H4 (cell line): ENCODE measurements around the gene ZNF618. TPM values are rescaled to one million over a fixed set of nuclear protein-coding genes. Genes with fewer than 3 reads are reported as not detected.
A peak's percentile ranks its signal among the peaks of the same experiment; 100 is the strongest.
"Not testable (repeated sequence)": the region's sequence is repeated elsewhere in the genome, so short reads cannot be mapped to it uniquely, and the experiment has no call there.

Experiments used
- DNase-seq: peaks from one replicate; pipeline ENCODE4 v3.0.0-alpha.2; 2015; ENCODE audit warnings: low spot score
- total RNA-seq: library from RNA; depleted of rRNA; stranded (reverse); fragments of >200 nt; shearing (Covaris generic); gene quantifications from 2 replicates; pipeline ENCODE4 v1.2.3, GENCODE V29; 2014

ZNF618 gene
- total RNA-seq, 1 experiment from 2014 or later, result 4.9 TPM

DNA sequence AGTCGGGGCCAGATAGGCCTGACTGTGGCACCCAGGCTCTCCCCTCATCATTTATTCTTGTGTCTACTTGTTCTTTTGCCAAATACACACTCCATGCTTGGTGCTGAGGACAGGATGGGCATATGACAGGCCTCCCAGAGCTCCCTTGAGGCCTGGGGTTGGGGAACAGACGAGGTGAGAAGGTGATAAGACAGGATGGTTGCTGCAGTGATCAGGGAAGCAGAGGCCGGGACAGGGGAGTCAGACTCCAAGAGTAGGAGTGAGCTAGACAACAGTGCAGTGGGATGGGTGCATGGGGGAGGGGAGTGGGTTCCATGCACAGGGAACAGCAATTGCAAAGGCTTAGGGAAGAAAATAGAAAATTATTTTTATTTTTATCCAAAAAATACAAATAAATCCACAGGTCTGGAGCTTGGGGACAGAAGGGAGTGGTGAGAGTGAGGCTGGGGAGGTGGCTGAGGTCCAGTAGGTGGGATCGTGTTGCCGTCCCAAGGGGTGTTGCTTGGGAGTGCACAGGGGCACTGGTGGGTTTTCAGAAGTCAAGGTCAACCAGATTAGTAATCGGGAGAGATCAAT lies 205.4 kb downstream of the ZNF618 start:
- DNase-seq, result no peak

DNA sequence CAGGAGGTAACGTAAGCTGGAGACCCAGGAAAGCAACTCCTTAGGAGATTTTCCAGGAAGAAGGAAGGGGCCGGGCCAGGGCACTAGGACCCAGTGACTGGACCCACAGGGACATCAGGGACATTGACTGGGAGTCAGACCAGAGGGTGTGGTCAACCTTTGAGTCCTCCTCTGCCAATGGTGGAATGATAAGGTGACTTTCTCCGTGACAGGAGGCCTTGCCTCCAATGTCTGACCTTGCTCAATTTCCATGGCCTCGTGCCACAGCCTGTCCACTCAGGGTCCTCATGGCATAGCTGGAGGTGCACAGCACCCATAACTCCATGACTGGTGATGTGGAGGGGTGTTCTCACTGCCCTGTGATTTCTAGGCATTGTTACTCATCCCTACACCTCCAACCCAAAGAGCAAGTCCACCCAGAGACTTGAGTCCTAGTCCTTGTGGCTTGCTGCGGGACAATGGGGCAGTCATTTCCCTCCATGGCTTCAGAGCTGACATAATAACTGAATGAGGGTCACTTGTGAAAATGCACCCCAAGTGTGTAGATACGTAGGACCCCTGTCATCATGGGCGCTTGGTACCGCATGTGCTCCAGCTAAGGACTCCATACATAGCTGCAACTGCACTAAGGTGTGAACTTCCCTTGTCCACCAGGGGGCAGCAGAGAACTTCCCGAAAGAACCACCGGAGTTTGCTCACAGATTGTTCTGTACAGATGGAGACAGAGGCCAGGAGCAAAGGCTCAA lies 206.1 kb downstream of the ZNF618 start:
- DNase-seq, result peak; percentile 81

DNA sequence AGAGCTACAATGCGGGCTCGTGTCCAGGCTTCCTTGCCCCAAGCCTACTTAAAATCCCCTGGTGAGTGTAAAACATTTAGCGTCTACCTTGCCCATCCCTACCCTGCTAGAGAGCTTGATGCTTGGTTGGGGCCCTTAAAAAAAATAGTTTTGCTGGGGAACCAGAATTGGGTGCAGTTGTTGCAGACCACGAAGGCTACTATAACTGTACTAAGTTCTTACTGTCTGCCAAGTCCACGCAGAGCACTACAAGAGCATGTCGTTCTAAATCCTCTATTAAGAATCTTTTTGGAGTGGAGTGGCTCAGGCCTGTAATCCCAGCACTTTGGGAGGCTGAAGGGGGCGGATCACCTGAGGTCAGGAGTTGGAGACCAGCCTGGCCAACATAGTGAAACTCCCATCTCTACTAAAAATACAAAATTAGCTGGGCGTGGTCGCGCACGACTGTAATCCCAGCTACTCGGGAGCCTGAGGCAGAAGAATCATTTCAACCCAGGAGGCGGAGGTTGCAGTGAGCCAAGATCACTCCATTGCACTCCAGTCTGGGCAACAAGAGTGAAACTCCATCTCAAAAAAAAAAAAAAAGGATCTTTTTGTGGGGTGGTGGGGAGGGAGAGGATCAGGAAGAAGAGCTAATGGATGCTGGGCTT lies 206.8 kb downstream of the ZNF618 start:
- not testable (repeated sequence) for DNase-seq

DNA sequence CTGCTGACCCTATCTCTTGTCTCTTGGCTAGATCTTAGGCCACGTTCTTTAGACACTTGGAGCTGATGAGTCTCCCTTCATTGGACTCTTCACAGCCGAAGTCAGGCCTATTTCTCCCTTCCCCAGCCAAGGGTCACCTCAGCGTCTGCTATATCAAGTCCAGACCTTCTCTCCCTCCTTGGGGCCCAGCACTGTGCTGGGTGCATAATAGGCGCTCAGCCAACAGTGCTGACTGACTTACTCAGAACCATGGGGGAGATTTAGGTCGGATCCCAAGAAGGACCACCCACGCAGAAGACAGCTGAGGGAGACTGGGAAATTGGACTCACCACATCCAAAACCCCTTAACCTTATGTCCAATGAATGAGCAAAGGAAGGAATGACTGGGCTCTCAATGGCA lies 207.6 kb downstream of the ZNF618 start:
- no peak for DNase-seq

DNA sequence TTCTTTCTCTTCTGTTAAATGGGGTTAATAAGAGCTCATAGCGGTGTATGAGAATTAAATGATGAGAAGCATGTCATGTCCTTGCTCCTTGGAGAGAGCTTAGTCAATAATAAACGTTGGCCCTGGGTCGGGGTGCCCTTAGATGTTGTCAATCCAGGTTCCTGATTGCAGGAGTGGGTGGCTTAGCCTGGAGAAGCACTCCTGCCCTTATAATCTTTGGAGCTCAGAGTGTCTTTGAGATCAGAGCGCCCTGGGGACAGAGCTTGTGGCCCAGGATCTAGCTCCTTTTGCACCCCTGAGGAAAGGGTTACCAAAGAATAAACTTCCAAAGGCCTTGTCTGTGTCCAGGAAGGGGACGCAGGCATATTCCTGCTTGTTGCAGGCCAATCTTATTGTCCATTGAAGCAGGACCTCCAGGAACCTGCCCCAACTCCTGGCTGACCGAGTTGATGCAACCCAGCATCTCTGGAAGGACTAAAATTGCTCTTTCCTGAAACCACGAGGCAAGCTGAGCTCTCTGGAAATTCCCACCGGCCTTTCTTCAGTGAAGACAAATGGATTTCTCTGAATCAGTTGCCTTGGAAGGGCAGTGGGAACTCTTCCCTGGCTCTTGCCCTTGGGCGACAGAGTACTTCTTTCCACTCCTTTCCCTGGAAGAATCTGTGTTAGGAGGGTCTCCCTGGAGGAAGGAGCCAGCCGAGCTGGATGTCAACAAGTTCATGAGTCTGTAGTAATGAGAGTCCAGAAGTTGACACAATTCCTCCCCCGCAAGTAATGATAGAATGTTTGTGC lies 208.4 kb downstream of the ZNF618 start:
- no peak for DNase-seq

DNA sequence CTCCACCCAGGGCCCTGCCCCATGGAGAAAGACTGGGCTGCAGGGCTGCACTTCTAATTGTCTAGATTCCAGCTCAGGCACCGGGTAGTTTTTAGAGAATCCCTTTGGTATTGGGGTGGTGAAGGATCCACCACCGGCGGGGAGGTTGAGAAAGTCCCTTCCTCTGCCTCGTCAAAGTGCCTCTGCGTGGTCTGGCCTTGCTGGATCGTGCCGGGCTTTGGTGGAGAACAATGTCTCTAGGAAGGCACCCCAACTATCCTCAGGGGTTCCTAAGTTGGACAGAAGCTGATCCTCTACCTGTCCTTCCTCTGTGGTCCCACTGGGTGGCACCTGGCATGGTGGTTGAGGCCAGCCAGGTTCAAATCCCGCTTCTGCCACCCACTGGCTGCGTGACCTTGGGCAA lies 209.3 kb downstream of the ZNF618 start:
- DNase-seq, result no peak

DNA sequence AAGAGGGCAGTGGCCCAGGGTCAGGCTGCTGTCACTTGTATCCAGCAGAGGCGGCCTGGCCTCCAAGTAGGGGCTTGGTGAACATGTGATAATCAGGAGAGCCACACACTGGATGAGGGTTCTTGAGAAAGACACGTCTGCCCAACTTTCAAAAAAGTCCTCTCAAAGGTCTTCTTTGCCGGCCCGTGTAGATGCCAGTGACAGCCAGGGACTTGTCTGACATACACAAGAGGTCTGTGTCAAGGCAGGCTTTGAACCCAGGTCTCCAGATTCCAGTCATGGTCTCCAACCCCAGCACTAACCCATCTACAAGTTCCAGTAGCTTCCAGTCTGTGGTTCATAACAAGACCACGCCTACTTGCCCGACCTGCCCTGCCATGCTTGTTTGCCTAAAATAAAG lies 209.9 kb downstream of the ZNF618 start:
- no peak for DNase-seq

DNA sequence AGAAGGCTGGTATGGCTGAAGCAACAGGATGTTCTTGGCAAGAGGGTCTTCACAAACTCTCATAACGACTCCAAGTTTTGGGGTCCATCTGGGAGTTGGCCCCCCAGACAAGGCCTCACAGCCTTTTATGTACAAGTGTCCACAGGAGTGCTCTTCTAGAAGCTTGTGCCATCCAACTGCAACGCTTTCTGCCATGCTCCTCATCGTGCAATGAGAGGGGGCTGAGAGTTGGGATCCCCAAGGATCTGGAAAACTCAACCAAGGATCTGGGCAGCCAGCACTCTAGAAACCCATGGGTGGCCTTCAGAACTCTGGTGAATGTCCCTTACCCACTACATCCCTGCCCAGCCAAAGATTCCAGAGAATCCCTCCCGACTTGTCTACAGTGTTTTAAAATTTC lies 210.5 kb downstream of the ZNF618 start:
- DNase-seq, result no peak

DNA sequence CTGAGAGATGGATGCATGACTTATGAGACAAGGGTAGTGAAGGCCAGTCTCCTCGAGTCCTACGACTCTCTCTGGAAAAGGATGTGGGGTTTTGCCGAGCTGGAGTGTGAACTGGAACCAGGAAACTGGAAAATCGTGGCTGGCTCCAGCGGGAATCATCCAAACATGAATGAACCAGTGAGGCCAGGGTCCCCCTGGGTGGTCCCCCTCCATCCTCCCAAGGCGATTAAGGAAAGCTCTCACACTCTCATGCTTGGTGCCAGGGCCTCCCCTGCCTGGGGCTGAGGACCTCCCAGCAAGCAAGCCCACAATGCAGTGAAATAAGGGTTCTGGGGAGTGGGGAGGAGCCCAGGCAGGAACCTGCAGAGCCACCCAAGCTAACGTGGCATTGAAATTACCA lies 211.6 kb downstream of the ZNF618 start:
- DNase-seq, result no peak

DNA sequence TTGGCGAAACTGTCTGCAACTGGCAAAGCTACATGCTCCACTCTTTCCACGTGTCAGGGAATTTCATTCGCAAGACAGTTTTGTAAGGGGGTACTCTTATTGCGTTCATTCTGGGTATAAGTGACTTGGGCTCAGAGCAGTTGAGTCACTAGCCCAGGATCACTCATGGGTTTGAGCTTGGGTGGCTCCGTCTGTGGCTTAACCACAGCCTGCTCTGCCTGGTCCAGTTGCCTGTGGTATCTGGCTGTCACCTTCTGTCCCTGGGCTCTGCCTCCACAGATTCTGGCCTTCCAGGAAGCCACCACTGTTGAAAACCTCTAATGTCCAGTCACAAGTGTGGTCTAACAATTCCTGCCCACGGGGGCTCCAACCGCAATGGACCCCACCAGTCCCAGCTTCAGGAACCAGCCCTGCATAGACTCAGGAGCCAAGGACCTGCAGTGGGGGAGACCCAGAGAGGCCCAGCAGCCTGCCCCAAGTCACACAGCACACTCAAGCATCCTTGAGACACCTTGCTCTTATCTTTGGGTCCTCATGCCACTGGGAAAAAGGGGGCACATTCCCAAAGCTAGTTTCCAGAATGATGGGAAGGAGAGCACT lies 212.6 kb downstream of the ZNF618 start:
- DNase-seq, result no peak

DNA sequence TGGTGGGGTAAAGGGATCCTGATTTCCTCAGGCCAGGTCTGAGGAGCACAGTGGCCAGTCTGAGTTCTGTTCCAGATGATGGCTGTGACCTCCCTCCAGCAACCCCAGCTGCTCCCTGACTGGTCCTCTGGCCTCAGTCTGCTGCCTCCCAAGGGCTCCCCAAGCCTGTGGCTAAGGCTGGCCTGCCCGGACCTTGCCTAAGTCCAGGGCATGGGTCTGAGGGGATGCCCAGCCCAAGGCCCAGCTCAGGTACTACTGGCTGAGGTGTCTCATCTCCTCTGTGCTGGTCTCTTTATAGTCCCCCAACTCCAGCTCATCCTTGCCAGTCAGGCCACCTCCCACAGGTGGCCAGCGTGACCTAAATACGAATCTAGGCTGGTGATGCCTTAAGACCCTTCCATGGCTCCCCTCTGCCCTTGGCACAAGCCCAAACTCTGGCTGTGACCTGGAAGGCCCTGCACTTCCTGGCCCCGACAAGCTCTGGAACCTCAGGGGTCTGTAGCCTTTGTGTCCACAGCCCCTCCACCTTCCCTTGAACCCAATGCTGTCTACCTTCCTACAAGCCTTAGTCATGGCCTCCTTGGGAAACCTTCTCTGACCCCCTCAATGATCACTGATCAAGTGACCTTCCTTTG lies 213.2 kb downstream of the ZNF618 start:
- no peak for DNase-seq

DNA sequence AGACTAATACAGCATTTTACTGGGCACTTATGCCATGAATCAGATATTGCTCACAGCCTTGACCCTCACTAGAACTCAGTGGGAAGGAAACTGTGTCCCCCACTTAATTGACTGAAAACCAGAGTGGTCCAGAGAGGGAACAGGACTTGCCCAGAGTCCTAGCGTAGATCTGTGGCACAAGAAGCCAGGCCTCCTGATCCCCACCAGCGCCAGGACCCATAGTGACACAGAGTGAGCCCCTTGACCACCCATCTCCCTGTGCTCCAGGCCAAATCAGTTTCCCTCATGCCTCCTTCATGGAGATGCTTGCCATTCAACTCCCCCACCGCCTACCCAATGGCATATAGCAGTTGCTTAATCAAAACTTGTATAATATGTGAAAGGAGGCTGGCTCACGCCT lies 214.7 kb downstream of the ZNF618 start:
- no peak for DNase-seq

DNA sequence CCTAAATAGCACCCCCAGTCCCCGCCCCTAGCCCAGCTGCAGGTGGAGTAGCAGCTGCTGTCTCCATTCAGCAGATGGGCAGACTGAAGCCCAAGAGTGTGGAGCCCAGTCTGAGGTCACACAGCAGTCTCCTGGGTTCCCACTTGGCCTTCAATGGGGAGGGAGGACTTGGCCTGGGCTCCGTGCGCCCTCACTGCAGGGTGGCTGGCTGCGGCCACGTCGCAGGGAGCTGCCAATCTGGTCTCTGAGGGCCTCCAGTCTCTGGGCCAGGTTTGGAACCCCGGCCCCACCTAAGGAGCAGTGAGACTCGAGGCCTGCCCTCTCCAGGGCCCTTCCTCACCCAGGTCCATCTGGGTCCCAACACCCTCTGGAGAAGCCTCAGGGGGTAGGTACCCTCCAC lies 215.6 kb downstream of the ZNF618 start:
- no peak for DNase-seq

DNA sequence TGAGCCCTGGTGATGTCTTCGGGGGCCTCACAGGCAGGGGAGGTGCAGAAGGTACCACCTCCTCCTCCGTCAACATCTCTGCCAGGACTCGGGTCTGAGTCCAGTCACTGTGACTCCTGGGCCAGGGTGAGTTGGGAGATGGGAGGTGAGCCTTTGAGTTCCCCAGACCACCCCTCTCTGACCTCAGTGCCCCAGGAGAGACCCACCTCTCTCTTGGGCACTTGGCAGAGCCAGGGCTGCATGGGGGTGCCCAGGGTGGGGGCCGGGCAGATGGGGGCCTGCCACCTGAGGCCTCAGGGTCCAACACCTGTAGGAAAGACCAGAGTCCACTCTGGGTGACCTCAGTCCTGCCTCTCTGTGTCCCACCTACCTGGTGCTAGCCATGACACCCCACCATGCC lies 216.2 kb downstream of the ZNF618 start:
- no peak for DNase-seq

DNA sequence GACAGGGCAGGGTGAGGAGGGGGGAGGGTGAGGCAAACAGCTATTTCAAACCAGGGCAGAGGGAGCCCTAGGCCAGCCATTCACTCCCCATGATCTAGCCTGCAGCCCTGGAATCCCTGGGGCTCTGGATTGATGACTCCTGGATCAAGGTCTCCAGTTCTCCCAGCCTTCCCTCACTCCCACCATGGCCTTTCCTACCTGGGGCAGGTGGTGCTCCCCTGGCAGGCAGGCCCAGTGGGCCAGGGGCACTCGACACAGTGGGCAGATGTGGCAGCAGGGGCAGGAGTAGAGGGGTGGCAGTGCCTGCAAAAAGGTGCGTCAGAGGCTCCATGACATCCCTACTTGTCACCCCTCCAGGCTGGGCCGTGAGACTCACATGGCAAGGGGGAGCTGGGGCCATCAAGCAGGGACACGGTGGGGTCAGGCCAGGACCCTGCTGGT lies 216.9 kb downstream of the ZNF618 start:
- no peak for DNase-seq

DNA sequence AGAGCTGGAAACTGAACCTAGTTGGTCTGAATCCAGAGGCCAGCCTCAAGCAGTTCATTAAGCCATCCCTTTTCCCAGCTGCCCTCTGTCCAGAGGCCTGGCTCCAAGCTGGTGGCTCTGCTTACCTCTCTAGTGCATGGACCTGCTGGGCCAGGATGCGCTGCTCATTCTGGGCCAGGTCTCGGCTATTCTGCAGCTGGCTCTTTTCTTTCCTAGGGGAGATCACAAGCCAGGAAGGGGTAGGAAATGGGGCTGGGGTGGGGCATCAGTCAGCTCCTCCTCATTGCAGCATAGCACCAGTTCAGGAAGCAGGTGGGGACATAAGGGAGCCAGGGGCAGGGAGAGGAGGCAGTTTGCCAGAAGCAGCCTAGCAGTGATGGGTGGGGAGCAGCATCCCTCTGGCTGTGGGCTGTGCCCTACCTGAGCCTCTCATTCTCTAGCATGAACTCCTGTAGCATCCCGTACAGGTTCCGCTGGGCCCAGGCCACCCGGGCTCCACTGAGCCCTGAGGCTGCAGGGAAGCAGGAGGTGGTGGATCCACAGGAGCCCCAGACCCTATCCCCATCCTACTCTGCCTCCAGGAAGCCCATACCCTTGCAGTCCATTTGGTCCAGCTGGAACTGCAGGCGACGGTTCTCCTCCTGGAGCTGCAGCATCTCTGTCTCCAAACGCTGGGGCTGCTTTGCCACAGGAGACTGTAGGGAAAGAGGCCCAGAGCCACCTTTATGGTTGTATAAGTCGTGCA lies 217.8 kb downstream of the ZNF618 start:
- DNase-seq, result no peak

DNA sequence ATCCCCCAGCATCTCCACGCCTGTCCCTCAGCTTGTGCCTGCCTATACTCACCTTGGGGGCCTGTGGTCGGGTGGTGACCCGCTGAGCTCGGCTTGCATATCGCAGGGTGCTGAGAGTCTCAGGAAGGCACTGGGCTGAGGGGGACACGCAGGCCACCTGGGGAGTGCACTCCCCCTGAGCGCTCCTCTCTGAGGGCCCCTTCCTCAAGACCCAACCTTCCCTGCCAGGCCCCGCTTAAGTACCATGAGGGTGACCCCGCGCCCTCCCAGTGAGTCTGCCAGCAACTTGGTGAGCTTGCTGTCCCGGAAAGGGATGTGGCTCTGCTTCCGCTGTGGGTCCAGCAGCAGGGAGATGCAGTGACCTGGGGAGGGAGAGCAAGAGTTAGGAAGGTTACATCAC lies 218.9 kb downstream of the ZNF618 start:
- DNase-seq, result no peak

DNA sequence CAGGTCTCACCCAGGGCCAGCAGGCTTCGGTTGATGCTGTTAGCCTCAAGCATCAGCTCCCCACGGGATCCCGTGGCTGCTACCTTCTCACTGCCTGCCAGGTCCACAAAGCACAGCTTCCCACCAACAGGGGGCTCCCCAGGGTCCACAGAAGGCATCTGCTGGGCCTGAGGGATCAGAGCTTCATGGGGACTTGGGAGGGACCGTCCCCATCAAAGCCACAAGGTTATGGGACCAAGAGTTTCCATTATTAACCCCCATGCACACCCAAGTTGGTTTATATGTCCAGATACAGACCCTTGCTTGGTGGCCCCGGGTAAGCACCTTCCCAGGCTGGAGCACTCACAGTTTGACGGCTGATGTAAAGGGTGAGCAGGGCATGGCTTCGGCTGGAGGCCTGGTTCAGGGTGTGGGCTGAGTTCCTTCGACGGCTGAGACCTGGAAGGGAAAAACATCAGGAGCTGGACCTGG lies 220.0 kb downstream of the ZNF618 start:
- no peak for DNase-seq

DNA sequence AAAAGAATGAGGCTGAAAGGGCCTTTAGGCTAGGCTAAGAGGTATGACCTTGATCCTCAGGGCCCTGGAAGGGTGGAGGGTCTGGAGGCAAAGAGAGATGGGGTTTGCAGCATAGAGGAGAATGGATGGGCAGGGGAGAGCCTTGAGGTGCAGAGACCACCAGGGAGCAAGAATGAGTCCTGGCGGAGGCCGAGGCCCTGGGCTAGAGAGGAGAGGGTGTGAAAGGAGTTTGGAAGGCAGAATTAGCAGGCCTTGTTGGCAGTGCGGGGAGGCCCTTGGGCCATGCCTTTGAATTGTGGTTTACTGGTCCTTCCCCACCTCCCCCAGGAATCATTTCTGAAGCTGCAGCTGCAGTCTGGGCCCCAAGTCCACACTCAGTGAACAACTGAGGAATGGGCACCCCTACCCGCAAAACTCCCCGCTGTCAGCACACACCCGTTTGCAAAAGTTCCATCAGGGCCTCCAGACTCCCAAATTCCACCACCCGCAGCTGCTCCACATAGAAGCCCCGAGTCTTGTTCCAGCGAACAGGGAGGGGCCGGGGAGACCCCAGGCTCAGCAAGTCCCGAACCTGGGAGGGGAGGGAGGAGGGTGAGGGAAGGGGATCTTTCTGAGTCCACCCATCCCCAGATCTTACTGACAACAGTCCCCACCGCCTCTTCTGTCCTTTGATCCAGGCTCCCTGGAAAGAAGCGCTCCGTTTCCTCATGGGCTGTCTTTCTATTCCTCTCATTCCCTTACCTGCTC lies 220.9 kb downstream of the ZNF618 start:
- no peak for DNase-seq

DNA sequence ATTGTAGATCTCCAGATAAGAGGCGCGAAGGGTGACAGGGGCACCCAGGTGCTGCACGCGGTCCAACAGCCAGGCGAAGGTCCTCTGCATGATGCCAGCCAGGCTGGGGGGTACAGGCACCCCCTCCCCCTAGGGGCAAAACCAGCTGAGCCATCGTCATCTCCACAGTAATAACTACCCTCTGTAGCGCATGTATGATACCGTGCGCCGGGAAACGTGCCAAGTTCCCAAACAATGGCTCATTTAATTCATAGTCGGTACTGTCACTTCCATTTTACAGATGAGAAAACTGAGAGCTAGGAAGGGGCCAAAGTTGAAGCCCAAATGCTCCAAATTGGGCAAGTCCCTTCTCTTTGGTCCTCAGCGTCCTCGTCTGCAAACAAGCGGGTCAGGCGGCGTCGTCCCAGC lies 221.5 kb downstream of the ZNF618 start:
- no peak for DNase-seq
